Dedifferentiated amniotic fluid mesenchymal stem cell (primary cell): ENCODE measurements around the gene HIP1R.

Experiments
- DNase-seq: peaks from one replicate; pipeline ENCODE4 v3.0.0-alpha.2; 2016; ENCODE audit errors: extremely low spot score

HIP1R gene

GRCh38 chr12:122860040-122860853, 25.0 kb downstream of the HIP1R start:
- DNase-seq = peak; percentile 75

- DNase-seq = no peak
Measured at GRCh38 chr12:122860854-122861586, 25.8 kb downstream of the HIP1R start.

GRCh38 chr12:122861587-122861970, 26.3 kb downstream of the HIP1R start:
- DNase-seq = no peak

GRCh38 chr12:122862110-122862634, 26.9 kb downstream of the HIP1R start:
- DNase-seq = no peak

DNA sequence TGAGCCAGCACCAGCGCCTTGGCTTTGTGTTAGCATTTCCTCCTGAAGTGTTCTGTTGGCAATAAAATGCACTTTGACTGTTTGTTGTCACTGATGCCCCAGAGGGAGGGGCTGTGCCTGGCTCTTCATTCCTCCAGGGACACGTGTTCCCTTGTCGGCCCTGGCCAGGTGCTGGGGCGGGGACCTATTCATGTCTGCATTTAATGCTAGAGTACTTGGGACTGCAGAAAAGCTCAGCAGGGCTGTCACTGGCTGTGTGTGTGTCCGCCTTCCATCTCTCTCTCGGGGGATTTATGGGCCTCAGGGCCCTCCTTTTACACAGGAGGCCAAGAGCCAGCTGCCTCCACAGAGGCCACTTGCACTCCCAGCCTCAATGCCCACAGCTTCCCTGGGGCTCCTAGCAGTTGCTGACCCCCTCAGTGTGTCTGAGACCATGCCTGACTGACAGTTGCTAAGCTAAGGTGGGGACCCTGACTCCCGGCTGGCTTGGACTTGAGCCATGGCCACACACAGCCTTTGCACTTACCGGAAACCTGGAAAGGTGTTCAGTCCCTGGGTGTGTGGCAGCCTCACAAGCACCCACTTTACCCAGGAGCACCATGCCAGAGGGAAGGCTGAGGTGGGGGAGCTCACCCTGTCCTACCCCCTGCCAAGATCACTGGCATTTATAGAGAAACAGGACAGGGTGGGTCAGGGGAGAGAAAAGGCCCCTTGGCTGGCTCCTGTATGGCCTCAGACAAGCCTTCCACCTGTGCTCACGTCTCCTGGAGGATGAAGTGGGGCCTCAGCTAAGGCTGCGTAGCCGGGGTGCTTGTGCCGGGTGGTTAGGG, 27.8 kb downstream of the HIP1R start:
- DNase-seq = no peak

GRCh38 chr12:122864894-122865253, 29.6 kb downstream of the HIP1R start:
- no peak for DNase-seq

DNA sequence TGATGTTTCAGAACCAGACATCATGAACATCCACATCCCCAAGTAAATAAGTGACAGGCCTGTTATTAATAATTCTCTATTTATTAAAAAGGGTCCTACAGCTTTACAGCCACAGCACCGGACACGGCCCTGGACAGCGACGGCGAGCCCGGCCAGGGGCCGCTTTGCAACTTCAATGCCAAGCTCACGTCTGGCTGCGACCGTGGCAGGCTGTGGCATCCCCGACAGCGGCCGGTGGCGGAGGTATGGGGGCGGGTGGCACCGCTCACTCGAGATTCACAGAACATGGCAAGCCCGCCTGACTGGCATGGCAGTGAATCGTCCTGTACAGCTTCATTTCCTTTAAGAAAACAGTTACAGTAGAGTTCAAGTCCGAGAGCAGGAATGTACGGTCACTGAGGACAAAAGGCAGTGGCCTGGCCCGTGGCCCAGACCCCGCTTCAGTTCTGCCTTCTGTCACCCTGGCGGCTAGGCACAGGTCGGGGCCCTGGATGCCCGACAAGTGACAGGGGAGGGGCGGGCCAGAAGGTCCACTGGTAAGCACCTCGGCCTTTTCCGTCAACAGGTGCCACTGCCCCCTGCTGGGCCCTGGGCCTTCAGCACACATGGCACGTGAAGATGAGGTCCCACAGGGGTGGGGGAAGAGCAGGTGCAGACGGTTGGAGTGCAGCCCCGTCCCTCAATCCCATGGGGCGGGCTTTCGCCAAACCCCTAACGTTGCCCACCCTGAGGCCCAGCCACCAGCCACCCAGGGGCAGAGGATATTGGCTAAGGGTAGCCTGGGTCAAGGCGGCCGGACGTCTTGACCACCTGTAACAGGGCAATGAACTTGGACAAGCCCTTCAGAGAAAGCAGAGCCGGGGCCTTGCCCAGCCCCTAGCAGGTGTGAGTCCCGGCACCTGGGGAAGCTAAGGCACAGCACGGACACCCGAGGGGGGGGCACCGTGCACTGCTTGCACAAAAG, 30.3 kb downstream of the HIP1R start:
- no peak for DNase-seq

- no peak for DNase-seq
Measured at GRCh38 chr12:122866379-122866778, 31.1 kb downstream of the HIP1R start.

- no peak for DNase-seq
Measured at GRCh38 chr12:122866950-122867607, 31.8 kb downstream of the HIP1R start.

GRCh38 chr12:122867691-122868461, 32.6 kb downstream of the HIP1R start:
- no peak for DNase-seq

- no peak for DNase-seq
Measured at GRCh38 chr12:122868471-122869177, 33.4 kb downstream of the HIP1R start.

DNA sequence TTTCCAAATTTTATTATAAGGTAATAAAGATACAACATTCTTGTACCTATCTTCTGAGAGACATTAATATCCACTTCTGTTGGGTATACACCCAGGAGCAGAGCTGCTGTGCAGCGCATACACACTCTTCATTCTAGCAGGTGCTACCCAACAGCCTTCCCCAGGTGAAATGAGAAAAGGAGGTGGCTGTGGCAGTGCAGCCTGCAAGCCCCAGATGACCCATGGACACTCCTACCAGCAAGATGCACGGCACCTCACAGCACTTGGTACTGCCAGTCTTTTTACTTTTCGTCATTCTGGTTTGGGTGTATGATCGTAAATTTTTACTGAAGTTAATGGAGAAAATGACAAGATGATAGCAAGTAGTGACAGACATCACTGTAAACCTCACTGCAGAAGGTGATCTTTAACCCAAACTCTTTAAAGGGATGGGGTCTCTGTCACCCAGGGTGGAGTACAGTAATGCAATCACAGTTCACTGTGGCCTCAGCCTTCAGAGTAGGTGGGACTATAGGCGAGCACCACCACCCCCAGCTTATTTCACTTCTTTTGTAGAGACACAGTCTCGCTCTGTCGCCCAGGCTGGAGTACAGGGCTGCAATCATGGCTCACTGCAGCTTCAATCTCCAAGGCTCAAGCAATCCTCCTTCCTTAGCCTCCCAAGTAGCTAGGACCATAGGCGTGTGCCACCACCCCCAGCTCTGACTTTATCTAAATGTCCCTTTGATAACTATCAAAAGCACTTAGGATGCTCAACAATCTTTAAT, 34.1 kb downstream of the HIP1R start:
- DNase-seq = no peak

- DNase-seq = no peak
Measured at GRCh38 chr12:122870163-122870842, 35.0 kb downstream of the HIP1R start.

DNA sequence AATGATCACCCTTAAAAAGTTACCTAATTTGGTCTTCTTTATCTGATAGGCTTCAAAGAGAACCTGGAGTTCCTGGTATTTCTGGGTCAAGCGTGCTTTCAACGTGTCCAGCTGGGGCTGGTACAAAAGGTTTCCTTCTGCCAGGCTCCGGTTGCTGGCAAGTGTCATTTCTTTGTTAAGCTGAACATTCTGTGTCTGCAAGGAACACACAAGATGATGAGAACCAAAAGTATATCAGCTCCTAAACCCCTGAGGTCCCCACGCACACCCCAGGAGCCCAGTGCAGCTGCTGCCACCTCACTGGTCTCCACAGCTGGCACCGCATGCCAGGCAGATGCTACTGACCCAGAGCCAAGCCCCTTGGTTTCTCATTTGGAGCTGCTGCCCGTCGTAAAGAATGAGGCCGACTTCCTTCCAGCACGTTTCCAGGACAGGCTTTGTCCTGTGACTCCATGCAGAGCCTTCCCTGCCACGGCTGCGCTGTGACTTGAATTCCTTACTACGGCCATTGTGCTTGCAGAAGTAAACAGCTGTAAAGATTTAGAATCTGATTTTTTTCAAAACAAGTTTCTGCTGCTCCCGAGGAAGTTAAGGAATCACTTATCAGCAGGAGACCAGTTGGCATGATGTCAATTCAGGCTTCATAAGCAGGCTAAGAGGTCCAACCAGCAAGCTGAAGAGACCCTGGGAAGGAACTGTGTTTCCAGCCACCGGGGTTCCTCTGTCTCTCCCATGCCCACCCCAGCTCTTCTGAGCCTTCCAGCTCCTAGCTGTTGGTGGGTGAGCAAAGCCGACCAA, 35.8 kb downstream of the HIP1R start:
- DNase-seq = no peak

DNA sequence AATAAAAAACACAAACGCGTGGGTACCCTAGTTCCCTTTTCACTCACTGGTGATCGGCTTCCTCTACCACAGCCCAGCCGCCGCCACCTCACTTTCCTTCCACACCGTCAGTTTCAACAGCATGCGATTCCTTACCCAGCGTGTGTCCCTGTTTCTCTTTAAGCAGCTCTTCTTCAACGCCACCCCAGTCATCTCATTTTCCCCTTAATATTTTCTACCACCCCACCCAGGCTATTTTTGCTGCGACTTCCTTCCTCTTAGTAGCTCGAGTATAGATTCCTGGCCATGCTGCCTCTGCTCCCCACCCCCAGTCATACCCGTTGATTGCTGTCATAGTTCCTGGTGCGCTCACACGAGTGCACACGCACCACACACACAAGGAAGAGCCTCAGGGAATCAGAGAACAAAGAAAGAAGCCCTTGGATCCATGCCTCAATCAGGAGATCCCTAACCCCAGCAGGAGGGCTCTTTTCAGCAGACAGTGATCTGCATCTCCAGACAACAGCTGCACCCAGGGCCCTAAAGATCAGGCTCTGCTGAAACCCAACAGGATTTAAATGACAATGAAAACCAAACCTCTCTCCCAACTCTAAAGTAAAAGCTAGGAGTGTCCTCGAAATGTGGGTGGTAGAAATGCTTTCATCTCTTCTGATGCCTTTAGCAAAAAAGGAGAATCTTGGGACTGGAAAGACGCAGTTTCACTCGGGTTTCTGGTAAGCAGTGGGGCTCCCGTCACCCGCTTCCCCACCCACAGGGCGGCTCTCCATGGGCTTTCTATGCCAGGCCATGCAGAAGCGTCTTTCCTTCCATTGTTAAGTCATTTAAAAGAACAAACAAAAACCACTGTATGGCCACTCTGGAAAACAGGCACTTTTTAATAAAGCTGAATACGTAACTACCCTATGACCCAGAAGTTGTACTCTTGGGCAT, 36.9 kb downstream of the HIP1R start:
- DNase-seq = peak; percentile 71
